GM18909 (cell line): ENCODE measurements around the gene AFTPH.
A peak's percentile ranks its signal among the peaks of the same experiment; 100 is the strongest.

Experiments used
- ATAC-seq: cut with Tn5 transposase; IDR thresholded peaks from one replicate; pipeline ENCODE4 v1.9.1; 2021; ENCODE audit warnings: mild to moderate bottlenecking; ENCODE audit not compliant: unreplicated experiment, poor library complexity

Gene AFTPH

DNA sequence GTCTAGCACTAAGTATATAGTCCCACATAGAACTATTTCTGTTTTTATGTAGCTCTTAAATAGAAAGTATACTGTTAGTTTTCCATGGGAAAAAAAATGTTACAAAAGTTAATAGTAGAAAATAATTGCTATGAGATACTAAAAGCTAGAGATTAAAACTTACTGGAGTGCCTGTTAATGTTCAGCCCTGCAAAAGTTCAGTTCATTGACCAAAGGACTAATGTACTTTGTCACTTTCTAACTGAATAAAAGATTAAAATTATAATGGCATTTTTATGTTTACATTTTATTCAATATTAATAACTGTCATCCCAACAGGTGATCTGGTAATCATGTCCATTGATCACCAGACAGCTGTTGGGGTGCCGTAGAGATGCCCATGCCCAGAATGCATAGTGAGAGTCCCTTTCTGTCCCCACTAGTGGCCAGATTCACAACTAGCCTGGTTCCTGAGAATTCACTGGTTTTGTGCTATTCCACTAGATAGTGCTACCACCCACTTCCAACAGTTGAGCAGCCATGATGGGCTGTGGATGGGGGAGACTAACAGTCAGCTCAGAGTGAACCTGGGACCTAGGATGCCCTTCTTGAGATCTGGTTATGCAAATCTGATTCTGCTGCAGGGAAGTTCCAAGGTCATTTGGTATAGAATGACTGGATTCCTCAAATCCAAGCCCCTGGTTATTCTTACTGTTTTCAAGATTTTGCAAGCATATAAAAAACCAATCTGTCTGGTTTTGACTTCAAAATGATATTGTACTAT is 57.8 kb downstream of the AFTPH start:
- no peak for ATAC-seq

DNA sequence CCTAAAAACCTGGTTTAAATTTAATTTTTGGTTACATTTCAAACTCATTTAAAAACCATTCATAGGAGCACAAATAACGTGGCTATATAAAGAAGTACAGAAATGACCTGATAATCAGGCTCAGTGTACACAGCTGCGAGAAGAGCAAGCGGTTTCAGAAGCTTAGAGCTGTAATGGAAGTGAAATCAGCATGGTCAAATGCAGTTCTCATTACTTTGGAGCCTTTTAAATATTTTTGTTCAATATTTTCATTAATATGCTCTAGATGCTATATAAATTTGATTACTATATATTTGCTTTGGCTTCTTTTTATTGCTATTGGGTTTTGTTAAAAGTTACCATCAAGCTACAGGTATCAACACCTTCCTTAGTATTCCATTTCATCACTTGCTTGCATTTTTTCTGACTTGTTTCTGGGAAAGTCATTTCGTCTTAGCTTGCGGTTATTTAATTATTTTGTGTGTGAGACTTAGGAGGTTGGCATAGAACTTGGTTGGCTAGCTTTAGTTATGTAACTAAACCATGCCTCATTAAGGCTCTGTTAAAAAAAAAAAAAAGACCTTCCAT is 58.7 kb downstream of the AFTPH start:
- ATAC-seq, result peak; percentile 82

DNA sequence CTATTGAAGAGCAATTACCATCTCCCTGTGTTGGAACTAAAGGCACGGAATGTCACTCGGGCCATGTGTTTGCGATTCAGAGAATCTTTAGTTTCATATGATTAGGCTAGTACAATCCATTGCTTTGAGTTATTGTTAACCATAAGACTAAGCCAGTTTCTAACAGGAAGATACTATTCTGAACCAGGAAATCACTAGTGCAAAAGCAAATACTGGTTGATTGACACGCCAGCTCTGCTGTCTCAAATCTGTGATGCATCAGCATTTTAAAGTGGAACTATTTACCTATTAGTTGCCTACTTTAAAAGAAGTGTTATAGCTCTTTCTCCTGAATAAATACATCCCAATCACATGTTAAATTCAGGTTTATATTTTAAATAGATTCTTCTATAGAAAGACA is 61.9 kb downstream of the AFTPH start:
- no peak for ATAC-seq

DNA sequence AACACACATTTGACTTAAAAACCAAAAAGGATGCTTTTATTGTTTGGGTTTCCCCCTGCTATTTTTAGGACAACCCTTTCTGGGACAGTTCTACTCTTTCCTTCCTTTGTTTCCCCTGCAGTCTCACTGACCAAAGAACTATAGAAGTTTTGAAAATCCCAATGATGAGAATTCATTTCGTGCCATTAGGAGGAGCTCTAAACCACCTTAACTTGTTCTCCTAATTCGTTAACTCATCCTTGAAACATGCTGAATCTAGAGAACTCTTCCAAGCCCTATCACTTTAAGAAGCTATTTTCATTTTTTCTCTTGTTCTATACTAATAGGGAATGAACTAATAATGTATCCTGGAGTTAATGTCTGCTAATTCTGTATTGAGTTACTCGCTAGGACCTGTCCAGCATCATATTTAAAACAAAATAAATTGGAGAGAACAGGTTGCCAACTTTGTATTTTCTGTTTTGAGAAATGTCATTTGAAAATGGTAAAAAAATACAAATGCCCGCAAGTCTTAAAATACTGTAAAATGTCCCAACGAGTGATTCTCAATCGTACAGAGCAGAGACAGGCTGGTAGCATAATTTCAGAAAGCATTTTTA is 62.9 kb downstream of the AFTPH start:
- ATAC-seq, result no peak

DNA sequence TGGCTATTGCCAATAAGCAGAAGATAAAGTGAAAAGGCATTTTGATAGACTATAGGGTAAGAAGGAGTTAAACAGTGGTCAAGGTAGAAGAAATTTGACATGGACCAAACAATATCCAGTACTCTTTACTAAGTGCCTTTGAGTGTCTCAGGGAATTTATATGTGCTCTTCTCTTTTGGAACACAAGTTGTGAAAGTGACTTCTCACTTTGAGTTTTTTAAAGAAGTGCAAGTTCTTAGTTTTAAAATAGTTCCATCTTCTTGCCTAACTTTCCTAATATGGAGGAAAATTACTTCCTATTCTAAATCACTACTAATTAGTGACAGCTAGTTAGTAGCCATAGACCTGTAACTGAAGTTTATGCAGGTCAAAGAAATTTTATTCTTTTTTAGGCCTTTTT is 63.4 kb downstream of the AFTPH start:
- no peak for ATAC-seq

DNA sequence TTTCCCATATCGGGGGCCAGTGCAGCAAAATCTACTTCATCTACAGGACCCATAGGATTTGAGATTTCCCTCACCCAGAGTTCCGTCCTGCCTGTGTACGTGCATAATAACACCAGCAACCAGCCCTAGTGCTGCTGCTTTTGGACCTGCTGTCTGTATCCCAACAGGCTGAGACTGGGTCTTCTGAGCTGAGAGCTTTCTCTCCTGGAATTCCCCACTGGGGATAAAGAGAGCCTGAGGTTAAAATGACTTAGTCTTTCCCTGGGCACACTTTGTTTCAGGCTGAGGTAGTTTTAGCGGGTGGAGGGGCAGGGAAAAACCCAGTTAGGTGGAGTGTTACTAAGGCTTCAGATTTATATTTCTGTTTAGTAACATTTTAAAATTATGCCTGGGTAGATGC is 67.1 kb downstream of the AFTPH start:
- no peak for ATAC-seq

DNA sequence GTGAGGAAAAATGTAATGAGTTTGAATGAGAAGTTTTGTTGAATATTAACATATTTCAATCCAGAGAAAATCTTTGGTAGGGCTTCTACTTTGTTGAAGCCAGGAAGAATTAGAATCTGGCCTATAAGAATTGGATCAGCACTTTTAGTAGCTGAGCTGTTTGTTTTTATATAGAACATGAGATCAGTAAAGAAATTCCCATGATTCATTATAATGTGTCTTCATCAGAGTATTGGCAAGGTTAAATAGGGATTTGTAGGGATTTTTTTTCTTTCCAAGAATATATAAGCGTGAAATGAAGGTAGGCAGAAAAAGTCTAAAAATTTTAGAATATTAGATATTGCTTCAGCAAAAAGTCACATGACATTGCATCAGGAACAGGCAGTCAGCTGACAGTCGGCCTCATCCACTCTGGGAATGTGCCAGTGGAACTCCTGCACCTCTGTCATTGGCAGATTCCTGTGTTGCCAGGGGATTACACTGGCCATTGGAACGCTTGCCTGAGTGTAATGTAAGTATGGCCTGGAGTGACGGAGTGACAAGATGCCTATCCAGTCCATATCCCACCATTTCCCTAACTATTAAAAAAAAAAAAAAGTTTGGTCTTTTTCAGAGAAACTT is 69.0 kb downstream of the AFTPH start:
- no peak for ATAC-seq

DNA sequence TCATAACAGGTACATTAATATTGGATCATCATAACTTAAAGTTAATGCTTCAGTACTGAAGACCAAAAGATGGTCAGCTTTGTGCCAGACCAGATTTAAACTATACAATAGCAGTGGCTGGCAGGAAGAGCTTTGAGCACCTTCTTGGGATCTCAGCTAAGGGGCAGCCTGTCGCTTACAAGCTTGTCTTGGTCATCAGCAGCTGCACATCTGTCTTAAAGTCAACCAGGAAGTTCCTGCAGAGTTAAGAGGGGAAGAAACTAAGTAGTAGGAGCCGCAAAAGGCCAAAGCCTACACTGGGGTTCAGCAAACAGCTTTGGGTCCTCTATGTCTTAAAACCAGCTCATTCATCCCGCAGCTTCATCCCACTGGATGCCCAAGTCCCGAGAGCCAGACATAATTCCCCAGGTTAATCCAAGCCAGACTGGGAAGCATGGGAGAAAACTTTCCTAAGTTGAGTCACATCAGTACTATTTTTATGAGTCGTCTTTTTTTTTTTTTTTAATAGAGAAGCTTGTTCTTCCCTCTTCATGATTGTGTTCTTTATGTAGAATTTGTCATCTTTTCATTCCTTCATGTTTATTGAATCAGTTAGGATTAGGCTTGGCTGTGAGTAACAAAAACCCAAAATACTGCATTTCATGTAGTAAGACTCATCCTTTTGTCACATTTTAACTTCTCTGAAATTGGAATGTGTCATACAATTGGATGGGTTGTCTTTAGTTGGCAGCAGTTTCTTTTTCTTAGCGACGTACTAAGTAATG is 70.3 kb downstream of the AFTPH start:
- no peak for ATAC-seq

DNA sequence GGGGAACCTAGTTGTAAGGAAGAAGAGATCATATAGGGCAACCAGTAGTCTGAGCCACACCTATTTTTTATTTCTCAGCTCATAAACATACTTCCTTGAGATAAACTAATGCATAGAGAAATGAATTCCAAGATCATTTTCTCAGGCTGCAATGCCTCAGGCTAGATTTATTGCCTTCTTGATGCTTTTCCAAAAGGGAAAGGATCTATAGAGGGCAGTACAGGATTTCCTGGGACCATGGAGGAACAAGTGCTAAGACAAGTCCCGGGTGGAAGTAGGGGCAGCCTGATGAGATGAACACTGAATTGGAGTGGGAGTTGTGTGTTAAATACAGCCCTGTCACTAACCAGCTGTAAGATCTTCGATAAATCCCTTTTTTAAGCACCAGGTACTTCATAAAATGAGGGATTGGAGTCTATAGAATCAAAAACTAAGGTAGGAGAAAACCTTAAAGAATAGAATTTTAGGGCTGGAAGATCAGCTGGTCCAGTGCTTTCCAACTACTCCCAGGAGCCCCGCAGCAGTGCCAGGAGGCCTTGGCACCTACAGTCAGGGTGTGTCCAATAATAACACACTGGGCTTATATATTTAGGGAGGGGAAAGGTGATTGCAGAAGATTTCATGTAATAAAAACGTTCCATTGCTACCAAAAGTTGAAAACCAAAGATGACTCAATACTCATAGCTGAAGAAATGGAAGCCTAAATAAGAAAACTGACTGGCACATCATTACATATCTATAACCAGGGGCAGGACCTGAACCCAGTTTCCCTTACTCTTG is 71.5 kb downstream of the AFTPH start:
- ATAC-seq, result no peak

DNA sequence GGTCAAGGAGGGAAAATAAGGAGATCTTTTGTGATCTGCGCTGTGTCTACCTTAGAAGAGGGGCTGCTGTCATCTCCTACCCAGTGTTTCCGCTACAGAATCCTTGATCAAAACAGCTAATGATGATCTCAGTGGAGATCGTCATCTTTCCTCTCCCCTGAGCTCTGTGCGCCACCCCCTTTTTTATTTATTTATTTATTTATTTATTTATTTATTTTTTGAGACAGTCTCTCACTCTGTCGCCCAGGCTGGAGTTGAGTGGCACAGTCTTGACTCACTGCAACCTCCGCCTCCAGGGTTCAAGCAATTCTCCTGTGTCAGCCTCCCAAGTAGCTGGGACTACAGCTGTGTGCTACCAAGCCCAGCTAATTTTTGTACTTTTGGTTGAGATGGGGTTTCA is 74.1 kb downstream of the AFTPH start:
- no peak for ATAC-seq

DNA sequence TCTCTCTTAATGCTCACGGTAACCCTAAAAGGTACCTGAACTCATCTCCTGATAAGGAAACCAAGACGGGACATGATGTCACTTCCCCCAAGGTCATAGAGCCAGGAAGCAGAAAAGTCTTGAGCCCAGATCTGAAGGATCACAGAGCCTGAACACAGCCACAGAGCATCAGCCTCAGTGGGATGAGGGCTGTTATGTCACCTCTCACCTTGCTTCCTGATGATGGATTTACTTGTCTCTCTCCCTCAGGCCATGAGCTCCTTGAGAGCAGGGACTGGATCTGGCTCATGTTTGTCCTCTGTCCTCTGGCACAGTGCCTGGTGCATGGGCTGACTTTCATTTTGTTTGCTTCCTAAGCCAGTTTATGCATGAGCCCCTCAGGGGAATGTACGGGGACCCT is 75.3 kb downstream of the AFTPH start:
- ATAC-seq, result no peak

DNA sequence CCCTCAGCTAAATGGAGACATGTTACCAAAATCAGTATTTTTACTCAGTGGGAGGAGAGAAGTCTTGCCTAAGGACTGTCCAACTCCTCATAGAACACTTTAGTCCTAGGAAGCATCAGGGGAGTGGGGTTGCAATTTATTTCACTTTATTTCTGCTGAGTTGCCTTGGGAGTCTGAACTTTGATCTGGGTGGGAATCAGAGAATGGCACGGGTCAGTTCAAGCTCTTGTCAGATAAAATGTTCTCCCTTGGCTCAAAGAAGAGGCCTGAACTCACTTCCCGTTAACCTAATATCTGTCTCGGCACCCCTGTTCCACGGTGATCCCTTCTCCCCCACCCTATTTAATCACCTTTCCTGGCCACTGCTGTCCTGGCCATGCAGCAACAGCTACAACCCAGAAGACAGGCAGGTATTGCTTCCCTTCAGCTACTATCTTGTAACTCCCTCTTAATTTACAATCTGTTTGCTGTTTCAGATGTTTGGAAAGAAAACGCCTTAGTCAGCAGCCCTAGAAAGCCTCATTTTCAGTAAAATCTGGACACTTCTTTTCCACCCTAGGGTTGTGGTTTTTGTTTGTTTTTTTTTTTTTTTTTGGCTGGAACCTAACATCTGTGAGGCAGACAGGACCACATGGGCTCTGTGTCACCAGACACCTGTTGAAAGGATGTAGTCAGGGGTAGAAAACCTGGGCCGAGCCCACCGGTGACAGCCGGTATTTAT is 77.1 kb downstream of the AFTPH start:
- no peak for ATAC-seq

DNA sequence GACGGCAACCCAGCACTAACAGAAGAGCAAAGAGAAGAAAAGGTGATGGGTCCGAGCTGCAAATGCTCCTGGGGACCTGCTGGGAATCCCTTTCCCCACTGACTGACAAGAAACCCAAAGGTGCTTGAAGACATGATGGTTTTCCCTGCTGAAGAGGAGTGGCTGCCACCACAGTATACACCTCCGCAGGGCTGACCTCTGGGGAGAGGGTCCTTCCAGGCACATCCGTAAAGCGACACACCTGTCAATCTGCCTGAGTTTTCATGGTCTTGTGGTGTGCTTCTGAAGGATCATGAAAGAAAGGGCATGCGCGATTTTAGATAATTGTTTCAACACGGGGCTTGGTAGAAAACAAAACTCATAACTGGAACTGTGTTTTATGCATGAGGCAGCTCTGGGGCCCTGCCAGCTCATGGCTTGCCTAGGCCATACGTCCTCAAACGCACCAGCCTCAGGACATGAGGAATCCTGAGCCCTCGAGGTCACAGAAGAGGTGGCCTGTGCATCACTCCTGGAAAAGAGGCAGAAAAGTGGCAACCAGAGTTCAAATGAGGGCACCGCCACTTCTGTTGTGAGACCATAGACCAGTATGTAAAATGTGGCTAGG is 77.8 kb downstream of the AFTPH start:
- no peak for ATAC-seq

DNA sequence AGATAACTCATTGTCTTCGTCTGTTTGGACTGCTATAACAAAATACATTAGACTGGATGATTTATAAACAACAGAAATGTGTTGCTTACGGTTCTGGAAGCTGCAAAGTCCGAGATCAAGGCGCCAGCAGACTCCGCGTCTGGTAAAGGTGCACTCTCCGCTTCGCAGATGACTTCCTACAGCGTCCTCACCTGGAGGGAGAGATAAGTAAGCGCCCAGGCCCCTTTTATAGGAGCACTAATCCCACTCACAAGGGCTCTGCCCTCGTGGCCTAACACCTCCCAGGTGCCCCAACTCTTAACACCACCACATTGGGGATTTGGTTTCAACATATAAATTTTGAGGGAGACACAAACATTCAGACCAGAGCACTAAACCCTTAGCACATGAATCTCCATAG is 78.3 kb downstream of the AFTPH start:
- ATAC-seq, result no peak

DNA sequence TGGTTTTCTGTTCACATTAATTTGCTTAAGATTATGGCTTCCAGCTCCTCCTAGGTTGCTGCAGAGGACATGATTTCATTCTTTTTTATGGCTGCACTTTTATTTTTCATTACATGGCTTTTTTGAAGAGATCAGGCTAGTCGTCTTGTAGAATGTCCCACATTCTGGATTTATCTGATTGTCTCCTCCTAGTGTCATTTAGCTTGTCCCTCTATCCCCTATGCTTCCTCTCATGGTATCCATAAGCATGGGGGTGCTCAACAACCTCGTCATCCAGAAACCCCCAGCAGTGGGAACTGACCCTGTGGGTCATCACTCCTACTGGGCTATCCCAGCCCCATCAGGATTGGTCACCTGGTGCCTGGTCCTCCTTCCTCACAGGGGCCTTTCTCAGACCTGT is 80.0 kb downstream of the AFTPH start:
- no peak for ATAC-seq

DNA sequence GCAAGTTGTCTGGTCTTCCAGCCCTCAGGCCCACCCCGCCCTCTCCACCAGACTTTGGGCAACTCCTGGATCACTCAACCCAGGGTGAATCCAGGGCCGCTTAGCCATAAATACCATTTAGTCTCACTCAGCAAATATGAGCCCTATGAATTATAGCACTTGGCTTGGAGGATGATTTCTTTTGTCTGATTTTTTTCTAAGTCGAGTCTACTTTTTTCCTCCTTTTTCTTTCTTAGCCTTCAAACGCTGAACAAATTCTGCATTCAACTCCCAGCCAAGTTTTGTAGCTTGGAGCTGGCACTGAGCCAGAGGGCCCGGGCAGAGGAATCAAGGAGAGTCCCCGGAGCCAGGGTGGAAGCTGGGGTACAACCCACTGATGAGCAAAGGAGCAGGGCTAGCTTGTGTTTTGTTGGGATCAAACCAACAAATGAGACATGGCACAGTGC is 80.9 kb downstream of the AFTPH start:
- ATAC-seq, result no peak

DNA sequence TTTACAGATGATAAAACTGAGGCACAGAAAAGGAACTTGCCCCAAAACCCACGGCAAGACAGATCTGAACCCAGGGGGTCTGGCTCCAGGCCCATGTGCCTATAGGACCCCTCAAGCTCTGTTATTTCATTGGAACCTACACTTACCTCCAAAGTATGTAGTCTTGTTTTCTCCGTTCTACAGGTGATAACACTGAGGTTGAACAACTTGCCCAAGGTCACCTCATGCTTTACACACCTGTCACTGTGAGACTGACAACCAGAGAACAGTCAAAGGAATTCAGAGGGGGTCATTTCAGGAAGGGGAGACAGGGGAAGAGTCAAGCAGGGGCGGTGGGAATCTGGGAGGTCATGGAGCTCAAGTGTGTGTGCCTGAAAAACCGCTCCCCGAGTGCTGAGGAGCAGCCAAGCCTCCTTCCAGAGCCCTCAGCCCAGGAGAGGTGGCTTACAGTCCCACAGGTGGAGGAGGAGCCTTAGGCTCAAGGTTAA is 81.9 kb downstream of the AFTPH start:
- ATAC-seq, result no peak

DNA sequence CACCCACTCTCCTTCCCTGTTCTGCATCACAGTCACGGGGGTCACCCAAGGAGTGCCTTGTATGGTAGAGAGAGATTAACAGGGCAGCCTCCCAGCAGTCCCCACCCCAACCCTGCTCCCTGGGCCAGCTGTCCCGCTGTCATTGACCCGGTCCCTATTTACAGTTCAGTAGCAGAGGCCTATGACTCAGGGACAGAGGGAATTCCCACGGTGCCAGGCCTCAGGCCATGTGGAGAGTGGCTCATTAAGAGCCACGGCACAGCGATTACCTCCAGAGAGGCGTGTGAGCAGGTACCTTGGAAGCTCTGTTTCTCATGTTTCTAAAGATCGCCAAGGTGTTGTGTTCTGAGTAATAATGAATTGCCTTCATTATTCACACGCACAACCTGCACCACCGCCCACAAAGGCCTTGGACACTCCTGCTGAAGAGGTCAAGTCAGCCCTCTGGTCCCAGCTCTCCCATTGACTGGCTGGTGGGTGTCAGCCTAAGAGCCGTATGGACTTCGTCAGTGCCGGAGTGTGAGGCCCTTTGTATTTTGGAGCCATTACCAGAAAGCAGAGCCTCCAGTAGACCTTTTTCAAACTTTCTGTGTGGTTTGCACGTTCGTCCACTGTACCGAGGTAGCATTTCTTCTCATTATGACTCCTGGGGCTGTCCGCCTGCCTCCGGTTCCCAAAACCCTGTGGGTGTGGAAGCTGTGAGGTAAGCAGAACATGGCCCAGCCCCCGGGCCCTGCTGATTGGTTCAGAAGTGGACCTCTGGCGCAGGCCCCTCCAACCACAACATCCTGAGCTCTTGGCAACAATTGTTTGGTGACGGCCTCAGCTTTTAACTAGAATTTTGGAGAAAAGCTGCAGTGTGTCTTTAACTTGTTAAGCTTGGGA is 82.6 kb downstream of the AFTPH start:
- peak; percentile 89 for ATAC-seq
